GM18505 (cell line): Measurements from ENCODE around the gene NFKBIA.

Experiments
- ATAC-seq: cut with Tn5 transposase; IDR thresholded peaks from one replicate; pipeline ENCODE4 v1.9.1; 2021; ENCODE audit not compliant: unreplicated experiment
- POLR2A ChIP-seq: IDR thresholded peaks from 4 replicates; pipeline ENCODE4 v1.6.1; 2011; ENCODE audit warnings: borderline replicate concordance; ENCODE audit not compliant: insufficient read depth, insufficient read length; ENCODE audit errors: extremely low read depth

NFKBIA gene

GRCh38 chr14:35394326-35395013 is 10.1 kb downstream of the NFKBIA start:
- no peak for TF ChIP-seq POLR2A
- ATAC-seq: no peak

GRCh38 chr14:35393826-35394225 is 10.7 kb downstream of the NFKBIA start:
- no peak for ATAC-seq
- no peak for TF ChIP-seq POLR2A

- TF ChIP-seq POLR2A: no peak
- ATAC-seq: no peak
Measured at GRCh38 chr14:35392103-35392502, 12.4 kb downstream of the NFKBIA start.

GRCh38 chr14:35391388-35391710 is 13.2 kb downstream of the NFKBIA start:
- ATAC-seq: no peak

GRCh38 chr14:35390577-35391387 is 13.8 kb downstream of the NFKBIA start:
- no peak for TF ChIP-seq POLR2A
- peak; percentile 65 for ATAC-seq

More at GRCh38 chr14:35391388-35391710, 13.2 kb downstream of the NFKBIA start:
- TF ChIP-seq POLR2A: no peak

- no peak for TF ChIP-seq POLR2A
- ATAC-seq: no peak
Measured at GRCh38 chr14:35389315-35389667, 15.3 kb downstream of the NFKBIA start.

- no peak for ATAC-seq
- no peak for TF ChIP-seq POLR2A
Measured at GRCh38 chr14:35388656-35389314, 15.8 kb downstream of the NFKBIA start.

- no peak for ATAC-seq
- no peak for TF ChIP-seq POLR2A
Measured at GRCh38 chr14:35387713-35388579, 16.6 kb downstream of the NFKBIA start.

GRCh38 chr14:35387219-35387618 is 17.3 kb downstream of the NFKBIA start:
- TF ChIP-seq POLR2A: no peak
- no peak for ATAC-seq

GRCh38 chr14:35386673-35387125 is 17.9 kb downstream of the NFKBIA start:
- ATAC-seq: no peak
- no peak for TF ChIP-seq POLR2A

- no peak for ATAC-seq
- no peak for TF ChIP-seq POLR2A
Measured at GRCh38 chr14:35385042-35385839, 19.3 kb downstream of the NFKBIA start.

- no peak for ATAC-seq
- TF ChIP-seq POLR2A: no peak
Measured at GRCh38 chr14:35384455-35385041, 20.0 kb downstream of the NFKBIA start.
